Stimulated activated CD4-positive, alpha-beta T cell treated with anti-CD3 and anti-CD28 coated beads, Interleukin-2, amount 100 ng/mL, for 48 hours (primary cell): ENCODE data around the gene EFHD1.
"Not testable (repeated sequence)": the region's sequence is repeated elsewhere in the genome, so short reads cannot be mapped to it uniquely, and the experiment has no call there.

ENCODE experiments used
- DNase-seq, 2 donors: peaks; one replicate each; pipeline ENCODE4 v3.0.0-alpha.2; 2020

The EFHD1 gene

DNA sequence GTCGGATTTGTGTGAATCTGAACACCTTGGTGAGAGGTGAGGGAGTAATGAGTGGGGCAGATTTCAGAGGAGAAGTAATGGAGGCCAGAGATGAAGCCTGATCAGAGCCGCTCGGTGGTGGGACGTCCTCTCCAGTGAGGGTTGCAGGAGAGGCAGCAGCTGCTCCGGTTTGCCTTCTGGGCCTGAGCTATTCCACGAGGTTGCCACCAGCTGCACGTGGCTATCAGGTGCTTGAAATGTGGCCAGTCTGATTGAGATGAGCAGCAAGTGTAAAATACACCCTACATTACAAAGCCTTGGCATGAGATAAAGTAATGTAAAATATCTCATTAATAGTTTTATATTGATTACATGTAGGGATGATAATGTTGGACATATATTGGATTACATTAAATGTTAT lies 10.8 kb upstream of the EFHD1 start:
- DNase-seq, result no peak

DNA sequence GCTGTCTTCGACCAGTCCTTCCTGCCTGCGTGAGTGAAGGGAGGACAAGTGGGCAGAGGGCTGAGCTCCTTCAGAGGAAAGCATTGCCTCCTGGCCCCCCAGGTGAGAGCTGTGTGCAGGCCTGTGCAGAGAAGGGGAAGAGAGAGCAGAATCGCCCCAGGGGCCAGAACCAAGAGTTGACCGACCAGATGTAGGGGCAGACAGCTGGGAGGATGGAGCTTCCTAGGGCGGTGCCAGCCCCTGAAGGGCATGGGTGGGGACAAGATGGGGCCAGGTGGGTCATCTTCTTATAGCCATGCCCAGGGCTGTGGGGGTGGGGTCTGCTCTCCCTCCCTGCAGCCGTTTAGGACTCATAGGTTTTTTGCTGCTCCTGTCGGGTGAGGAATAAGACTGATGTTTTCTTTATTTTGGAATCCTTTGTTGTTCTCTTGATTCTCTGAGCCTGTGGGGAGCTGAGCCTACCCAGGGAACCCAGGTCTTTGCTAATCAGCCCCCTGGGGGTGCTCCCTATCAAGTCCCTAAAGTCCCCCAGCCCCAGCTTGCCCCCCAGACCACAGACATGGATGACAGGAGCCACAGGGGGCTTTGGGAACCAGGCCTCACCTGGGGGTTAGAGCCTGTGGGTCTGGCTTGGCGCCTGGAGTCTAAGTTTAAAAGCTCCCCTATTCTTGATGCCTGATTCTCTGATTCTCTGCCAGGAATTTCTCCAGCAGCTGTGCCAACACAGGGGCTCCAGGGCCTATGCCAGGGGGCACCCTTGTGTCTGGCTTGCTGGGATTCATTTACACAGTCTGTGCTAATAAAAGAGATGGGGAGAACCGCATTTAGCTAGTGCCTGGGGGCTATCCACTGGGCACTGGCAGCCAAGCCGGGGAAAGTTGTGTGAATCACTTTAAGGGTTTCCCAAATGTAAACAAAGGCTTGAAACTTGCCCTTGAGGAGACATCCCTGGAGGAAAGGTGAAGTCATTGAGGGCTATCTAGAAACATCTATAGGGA lies 9.3 kb upstream of the EFHD1 start:
- DNase-seq, result no peak

DNA sequence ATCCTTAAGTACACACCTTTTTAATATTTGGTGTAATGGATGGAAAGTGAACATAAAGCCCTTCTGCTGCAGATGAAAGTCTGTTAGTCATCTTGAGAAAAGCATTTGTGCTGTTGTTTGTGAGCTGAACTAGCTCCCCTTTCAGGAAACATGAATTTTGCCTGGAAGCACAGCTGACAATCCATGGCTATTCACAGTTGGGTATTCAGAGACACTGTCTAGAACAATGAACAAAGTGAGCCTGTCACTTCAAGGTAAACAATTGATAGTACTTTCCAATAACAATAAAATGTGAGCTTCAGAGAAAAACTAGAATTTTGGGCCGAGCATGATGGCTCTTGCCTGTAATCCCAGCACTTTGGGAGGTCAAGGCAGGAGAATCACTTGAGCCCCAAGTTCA lies 6.8 kb upstream of the EFHD1 start:
- no peak for DNase-seq

DNA sequence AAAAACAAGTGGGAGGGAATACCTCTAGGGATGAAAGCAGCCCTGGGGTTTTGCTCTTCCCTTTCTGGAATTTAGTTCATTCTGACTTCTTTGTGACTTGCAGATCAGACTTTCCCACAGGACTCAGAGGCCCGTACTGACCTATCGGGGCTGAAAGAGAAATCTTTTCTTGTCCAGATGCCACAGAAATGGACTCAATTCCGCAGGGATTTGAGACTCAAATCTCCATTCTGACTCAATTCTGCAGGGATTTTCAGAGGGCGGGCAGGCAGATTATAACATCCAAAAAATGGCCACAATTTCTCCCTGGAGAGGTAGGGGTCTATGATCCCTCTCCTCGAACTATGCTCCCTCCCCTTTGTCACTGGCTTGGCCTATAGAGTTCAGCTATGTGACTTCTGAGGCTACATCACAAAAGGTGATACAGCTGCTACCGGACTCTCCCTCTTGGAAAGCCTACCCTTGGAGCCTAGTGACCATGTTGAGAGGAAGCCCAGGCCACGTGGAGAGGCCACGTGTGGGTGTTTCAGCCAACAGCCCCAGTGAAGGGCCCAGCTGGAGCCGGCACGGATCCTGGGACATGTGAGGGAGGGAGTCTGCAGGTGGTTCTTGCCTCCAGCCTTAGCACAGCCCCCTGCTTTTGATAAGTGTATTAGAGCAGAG lies 4.8 kb upstream of the EFHD1 start:
- no peak for DNase-seq

DNA sequence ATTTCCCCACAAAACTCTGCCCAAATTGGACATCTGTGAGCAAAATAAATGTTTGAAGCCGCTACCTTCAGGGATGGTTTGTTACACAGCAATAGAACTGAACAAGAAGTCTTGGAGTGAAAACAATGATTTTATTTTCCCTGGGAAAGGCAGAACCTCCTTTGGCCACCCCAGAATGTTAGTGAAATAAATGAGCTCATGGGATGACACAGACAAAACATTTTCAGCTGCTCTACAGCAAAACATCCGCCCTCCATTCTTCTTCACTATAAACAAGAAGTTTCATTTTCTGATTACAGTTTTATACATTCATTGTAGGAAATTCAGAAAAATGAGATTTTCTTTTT lies 4.3 kb upstream of the EFHD1 start:
- no peak for DNase-seq

DNA sequence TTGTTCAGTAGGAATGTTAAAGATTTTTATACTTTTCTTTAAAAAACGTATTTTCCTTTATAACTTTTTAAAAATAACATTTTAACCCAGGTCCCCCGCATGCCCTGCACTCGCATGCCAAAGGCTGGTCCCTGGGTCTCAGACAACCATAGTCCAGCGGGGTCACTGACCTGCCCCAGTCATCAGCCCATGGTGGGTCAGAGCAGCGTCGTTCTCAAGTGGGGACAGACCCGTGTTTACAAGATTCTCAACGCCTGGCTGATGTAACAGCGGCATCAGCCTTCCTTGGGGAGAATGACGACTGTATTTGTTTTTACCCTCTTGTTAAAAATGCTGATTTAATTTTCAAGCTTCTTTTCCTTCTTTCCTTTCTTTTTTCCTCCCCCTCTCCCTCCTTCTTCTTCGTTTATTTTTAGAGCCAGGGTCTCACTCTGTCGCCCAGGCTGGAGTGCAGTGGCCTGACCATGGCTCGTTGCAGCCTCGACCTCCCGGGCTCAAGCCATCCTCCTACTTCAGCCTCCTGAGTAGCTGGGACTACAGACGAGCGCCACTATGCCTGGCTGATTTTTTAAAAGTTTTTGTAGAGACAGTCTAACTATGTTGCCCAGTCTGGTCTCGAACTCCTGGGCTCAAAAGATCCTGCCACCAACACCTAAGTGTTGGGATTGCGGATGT lies 1.0 kb upstream of the EFHD1 start:
- DNase-seq, result no peak

DNA sequence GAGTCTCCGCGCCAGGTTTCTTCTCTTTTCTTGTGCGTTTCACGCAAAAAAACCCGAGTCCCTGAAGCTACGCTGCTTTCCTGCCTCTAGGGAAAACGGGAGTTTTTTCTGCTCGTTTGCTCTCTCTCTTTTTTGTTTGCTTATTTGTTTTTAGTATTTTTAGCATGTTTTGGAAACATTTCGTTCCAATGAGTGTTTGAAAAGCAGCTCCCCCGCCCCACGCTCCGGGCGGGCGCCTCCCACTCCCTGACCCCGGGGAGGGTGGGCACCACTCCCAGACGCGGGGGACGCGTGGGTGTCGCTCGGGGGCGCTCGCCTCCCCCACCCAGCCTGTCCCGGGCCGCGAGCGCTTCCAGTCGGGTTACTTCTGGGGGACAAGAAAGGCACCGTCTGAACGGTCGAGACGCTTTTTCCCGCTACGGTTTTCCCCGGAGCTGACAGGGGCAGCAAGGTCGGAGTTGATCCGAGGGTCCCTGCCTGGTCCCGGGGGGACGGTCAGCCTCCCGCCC lies 446 bp upstream of the EFHD1 start:
- DNase-seq, result no peak

DNA sequence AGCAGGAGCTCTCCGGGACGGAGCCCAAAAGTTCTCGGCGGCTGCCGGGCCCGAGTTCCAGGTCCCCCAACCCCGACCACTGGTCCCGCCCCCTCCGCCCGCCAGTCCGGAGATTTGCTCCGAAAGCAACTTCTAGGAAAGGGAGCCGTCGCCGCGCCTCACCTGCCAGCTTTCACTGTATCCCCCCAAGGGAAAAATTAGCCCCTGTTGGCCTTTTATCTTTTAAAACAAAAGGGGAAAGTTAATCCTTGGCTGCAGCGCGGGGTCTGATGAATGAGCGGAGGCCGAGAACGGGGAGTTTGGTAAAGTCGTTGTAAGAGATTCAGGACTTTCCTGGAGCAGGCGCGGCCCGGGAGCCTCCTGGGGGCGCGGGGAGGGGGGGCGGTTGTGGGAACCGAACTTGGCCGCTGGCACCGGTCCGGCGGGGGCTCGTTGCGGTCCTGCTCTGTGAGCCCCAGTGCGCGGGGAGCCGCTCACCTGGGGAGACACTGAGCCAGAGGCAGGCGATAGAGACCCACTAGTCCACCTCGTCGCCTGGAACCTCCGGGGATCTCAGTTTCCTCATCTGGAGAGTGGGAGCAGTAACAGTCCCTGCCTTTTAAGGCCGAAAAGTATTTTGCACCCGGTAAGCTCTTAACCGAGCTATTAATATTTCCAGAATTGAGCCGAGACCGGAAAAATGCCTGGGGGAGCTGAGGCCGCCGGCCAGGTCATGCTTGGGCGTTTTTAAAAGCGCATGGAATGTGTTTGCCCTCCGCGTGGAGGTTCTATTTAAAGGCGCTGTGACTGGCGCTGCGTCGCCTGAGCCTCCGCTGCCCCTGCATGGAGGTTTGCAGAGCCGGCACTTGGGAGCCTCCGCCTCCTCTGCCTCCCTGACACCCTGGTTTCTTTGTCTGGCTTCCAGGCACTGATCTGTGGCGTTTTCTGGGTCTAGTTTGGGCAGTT lies 1.1 kb downstream of the EFHD1 start:
- no peak for DNase-seq

DNA sequence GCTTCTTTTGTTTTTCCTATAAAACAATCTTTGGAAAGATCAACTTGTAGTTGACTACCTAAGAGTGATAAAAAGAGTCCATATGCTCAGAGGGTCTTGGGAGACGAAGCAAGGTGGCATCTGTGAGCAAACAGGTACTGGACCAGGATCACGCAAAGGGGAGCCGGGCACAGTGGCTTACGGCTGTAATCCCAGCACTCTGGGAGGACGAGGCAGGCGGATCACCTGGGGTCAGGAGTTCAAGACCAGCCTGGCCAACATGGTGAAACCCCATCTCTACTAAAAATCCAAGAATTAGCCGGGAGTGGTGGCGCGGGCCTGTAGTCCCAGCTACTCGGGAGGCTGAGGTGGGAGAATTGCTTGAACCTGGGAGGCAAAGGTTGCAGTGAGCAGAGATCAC lies 2.0 kb downstream of the EFHD1 start:
- DNase-seq, result not testable (repeated sequence)

DNA sequence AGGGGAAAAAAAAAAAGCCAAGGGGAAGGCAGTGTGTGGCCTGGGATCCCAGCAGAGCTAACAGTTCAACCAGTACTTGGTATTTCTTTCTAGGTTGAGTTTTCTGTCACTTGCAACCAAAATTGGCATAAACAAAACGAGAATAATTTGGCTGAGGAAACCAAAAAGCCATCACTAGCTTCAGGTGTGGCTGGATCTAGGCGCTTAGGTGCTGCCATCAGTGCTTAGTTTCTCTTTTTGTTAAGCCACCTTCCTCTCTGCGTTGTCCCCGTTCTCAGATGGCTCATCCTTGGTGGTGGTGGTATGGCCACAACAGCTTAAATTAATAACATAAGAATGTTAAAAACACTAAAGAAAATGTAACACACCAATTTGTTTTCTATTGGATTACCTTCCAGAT lies 2.4 kb downstream of the EFHD1 start:
- DNase-seq, result no peak

DNA sequence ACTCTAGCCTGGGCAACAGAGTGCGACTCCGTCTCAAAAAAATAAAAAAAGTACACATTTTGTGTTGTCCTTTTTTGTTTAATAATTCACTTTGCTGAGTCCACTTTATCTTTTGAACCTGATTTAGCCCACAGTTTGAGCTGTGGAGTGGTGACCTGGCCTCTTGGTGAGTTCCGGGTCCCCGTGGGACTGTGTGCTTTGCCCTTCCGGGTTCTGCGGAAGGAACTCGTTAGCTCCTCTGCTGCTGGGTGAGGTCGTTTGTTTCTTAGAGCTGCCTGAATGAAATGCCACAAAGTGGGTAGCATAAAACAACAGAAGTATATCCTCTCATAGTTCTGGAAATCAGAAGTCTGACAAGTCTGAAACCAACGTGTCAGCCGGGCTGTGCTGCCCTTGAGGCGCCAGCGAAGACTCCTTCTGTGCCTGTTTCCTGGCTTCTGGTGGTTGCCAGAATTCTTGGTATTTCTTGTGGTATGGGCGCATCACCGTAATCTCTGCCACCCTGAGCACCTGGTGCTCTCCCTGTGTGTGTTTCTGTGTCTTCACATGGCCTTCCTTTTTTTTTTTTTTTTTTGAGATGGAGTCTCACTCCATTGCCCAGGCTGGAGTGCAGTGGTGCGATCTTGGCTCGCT lies 3.5 kb downstream of the EFHD1 start:
- DNase-seq, result no peak

DNA sequence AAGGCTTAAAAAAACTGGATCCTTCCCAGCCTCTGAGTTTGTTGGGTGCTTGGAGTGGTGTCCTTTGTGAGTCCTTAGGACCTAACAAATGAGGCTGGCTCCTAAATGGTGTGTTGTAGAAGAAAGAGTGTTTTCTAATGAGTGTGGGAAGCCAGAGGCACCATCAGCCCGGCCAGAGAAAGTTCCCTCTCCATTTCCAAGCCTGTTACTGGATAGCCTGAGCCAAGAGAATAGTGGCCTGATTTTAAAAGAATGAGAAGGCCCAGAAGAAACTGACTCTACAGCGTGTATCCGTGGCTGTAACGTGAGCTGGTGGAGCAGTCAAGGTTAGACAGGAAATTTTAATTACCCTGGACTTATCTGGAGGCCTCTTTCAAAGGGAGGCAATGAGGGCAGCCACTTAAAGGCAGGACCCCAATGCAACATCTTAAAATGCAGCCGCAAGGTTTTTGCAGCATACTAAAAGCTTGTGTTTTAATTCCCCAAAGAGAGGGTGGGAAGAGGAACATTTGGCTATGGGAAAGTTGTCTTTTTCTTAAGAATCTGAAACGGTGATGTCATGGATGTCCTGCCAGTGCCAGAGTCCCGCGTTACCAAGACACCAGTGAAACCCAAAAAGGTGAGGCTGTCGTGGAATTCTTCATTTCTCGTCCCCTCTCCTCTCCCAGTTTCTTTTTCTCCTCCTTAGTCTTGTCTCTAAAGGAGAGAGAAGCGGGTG lies 4.6 kb downstream of the EFHD1 start:
- DNase-seq, result no peak

DNA sequence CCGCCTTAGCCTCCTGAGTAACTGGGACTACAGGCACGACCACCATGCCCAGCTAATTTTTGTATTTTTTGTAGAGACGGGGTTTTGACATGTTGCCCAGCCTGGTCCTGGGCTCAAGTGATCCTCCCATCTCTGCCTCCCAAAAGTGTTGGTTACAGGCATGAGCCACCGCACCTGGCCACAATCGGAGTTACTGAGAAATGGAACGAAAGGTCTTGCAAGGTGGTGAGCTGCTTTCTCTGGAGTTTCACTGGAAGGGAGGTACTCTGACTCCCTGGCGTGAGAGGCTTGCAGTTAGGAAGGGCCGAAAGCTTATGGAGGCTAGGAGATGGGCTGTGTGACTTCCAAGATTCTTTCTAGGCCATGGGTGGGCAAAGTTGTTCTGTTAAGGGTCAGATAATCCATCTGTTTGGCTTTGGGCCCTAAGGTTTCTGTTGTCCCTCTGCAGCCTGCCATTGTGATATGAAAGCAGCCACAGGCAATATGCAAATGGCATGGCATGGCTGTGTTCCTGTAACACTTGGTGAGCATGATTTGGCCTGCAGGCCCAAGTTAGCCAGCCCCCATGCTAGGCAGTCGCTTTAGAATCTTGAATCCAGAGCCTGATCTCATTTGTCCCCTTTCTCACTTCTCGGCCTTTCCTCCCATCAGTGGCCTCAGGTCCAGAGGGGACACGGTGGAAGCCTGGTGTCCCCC lies 7.9 kb downstream of the EFHD1 start:
- DNase-seq, result no peak

DNA sequence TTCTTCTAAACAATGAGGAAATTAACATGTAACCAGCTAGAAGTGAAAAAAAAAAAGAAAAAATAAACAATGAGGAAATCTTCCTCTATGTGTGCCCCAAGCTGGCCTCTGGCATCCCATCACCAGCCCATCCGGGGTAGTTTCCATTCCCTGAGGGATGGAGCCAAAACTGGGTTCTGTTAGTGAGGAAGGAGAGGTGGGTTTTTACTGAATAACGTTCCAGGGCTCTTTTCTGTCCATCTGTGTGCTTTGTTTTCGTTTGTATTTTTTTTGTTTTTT lies 9.7 kb downstream of the EFHD1 start:
- DNase-seq, result no peak

DNA sequence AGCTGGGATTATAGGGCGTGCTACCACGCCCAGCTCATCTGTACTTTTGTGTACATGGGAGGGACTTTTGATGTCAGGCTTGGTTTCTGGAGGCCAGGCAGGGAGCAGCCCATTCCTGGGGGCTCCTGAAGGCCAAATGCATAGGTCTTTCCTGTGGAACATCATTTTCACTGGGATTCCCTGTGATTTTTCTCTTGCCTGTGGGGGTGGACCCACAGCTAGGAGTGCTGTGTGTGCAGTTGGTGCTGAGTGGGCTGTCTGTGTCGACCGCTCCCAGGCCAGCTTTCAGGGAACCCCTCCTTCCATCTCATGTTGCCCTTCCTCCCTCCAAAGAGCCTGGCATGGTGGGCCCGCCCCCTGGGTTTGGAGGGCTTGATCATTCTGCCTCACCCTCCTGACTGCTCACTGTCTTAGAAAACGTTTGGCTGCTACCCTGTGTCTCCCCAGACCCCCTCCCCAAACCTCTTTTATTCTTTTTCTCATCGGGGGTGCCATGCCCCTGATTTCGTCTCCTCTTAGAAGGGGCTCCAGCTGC lies 10.5 kb downstream of the EFHD1 start:
- DNase-seq, result no peak

DNA sequence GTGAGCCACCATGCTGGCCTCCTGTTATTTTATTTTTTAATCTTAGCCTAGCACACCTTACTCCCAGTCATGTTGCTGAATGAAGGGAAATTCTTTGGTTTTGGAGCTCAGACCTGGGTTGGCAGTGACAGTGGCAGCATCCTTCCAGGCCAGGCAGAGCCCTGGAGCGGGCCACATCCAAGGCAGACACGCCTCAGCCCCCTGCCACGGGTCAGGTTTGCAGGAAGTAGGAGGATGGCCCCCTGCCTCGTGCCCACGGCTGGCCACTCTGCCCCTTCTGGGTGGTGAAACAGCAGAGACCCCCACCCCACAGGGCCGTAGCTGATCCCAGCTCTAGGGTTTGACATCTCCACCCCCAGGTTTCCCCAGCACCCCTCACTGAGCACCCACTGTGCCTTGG lies 11.7 kb downstream of the EFHD1 start:
- DNase-seq, result no peak

DNA sequence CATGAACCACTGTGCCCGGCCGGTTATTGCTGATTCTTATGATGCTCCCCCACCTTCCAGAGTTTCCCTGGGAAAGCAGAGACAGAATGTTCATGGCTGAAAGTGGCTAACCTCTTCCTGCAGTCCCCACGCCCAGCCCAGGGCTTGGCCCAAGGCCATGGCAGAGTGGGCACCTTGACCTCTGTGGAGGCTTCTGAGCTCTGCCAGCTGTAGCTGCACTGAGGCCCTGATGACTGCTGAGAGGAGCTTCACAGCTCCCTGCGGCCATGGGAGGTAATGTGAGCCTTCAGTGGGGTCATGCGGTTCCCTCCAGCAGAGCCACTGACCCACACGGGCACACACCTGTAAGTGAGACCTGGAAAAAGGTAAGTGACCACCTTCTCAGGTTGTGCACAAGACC lies 13.3 kb downstream of the EFHD1 start:
- DNase-seq, result no peak

DNA sequence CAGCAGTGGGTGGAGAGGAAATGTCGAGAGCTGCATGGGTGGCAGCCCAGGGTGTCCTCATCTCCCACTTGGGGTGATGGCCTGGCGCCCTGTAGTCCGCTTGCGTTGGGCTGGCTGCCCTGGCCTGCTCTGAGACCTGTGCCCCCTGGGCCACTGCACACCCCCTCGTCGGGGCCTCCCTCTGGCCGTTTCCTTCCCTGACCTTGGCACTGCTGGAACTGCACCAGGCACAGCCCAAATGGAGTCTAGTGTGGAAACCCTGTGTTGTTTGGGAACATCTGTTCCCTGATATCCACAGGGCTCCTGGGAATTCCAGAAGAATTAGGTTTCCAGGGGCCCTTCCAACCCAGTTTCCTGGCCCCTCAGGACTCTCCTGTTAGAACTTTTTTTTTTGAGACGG lies 13.9 kb downstream of the EFHD1 start:
- no peak for DNase-seq

DNA sequence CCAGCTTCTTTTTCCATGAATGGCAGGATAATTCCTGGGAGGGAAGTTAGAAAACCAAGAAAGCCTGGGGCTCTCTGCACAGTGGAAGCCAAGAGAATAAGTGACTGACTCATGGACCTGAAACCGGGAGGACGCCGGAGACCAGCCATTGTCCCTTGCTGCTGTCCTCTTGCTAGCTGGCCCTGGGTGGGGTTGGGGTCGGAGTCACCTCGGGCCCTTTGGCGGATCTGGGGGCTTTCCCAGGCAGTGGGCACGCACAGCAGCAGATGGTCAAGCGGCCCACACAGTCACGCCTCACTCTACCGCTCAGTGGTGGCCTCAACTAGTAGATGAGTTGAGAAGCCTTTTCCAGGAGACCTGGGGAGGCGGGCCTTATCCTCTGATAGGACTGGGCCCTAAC lies 15.6 kb downstream of the EFHD1 start:
- DNase-seq, result no peak

DNA sequence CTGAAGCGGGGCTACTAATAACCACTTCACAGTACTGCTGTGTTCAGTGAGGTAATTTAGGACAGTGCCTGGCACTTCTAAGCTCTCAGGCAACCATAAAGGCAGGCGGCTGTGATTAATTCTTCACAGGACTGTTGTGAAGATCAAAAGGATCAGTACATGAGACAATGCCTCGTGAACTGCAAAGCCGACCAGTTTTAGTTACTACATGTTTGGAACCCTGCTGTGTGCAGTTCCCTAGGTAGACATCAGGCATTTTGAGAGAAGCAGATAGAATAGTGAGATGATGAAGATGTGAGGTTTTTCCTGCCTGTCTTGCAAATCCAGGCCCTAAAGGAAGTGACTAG lies 19.1 kb downstream of the EFHD1 start:
- DNase-seq, result no peak

DNA sequence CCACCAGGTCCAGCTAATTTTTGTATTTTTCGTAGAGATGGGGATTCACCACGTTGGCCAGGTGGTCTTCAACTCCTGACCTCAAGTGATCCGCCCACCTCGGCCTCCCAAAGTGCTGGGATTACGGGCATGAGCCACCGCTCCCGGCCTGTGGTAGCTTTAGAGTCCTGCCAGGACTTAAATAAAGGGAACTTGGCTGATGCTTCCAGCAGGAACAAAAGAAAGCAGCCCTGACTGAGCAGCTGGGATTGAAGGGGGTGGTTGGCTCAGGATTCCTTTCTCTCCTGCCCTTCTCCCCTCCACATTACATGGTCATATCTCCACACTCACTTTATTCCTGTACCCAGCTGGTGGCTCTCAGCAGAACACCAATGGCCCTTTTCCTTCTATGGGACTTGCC lies 20.0 kb downstream of the EFHD1 start:
- DNase-seq, result no peak
